Common myeloid progenitor, CD34-positive (primary cell): Measurements from ENCODE around the gene GABARAP.
A peak's percentile ranks its signal among the peaks of the same experiment; 100 is the strongest.

Experiments used
- CTCF ChIA-PET: fragments of 350-600 bp; sonication (Branson Sonifier 250); formaldehyde crosslinking; loops from one replicate; lab custom pipeline; 2021; ENCODE audit warnings: antibody characterized with exemption; lab: Charles Lee
- POLR2A ChIA-PET: fragments of 350-600 bp; sonication (Branson Sonifier 250); formaldehyde crosslinking; loops from one replicate; lab custom pipeline; 2021; ENCODE audit warnings: antibody characterized with exemption; lab: Charles Lee
- DNase-seq, 3 donors: peaks; one replicate each; pipeline versions ENCODE4 v3.0.0 to v3.0.0-alpha.2; 2013
- H3K27ac ChIP-seq, 2 experiments: 1 replicate in 1 of 2; 2 replicates in 1 of 2; pipeline ENCODE4 v1.7.0; 2013; ENCODE audit warnings: inconsistent platforms in 2 of 2, low read length in 2 of 2, mild to moderate bottlenecking in 2 of 2, low read depth in 1 of 2, moderate library complexity in 1 of 2; ENCODE audit not compliant: severe bottlenecking in 2 of 2, insufficient read depth in 1 of 2, poor library complexity in 1 of 2
- H3K27me3 ChIP-seq, 5 experiments: replicated peaks in 2 of 5; 1 replicate in 3 of 5; 2 replicates in 2 of 5; pipeline versions ENCODE4 v1.6.1 to v1.7.0; 2013; ENCODE audit warnings: low read length in 4 of 5, mild to moderate bottlenecking in 2 of 5, moderate library complexity in 2 of 5, inconsistent platforms in 1 of 5; ENCODE audit not compliant: insufficient read depth in 5 of 5, control insufficient read depth in 4 of 5
- H3K36me3 ChIP-seq, 4 experiments: 1 replicate in 2 of 4; 2 replicates in 2 of 4; pipeline versions ENCODE4 v1.6.1 to v1.7.0; 2013; ENCODE audit warnings: low read length in 3 of 4, control low read depth in 1 of 4, mild to moderate bottlenecking in 1 of 4; ENCODE audit not compliant: control insufficient read depth in 4 of 4, insufficient read depth in 4 of 4
- H3K4me1 ChIP-seq, 4 experiments: 1 replicate in 3 of 4; 2 replicates in 1 of 4; pipeline versions ENCODE4 v1.6.1 to v1.7.1; 2013; ENCODE audit warnings: low read length in 3 of 4, mild to moderate bottlenecking in 3 of 4, control low read depth in 1 of 4, inconsistent platforms in 1 of 4, moderate library complexity in 1 of 4; ENCODE audit not compliant: control insufficient read depth in 4 of 4, insufficient read depth in 4 of 4; ENCODE audit errors: control extremely low read depth in 1 of 4
- H3K4me3 ChIP-seq, 7 experiments: 1 replicate in 4 of 7; 2 replicates in 3 of 7; pipeline versions ENCODE4 v1.5.1 to v1.7.0; 2013; ENCODE audit warnings: mild to moderate bottlenecking in 7 of 7, low read length in 6 of 7, moderate library complexity in 6 of 7, inconsistent platforms in 2 of 7, low read depth in 2 of 7, control low read depth in 1 of 7; ENCODE audit not compliant: insufficient read depth in 4 of 7, control insufficient read depth in 1 of 7; ENCODE audit errors: extremely low read depth in 1 of 7
- H3K9me3 ChIP-seq, 5 experiments: 1 replicate in 4 of 5; 2 replicates in 1 of 5; pipeline versions ENCODE4 v1.6.1 to v1.7.1; 2013; ENCODE audit warnings: low read length in 4 of 5, mild to moderate bottlenecking in 2 of 5, inconsistent platforms in 1 of 5, low read depth in 1 of 5, moderate library complexity in 1 of 5; ENCODE audit not compliant: control insufficient read depth in 4 of 5, insufficient read depth in 2 of 5; ENCODE audit errors: control extremely low read depth in 1 of 5
- WGBS: methylation state at CpG from one replicate; pipeline ENCODE4 v1.1.5; 2013; ENCODE audit not compliant: insufficient coverage; 5-methylcytosine and 5-hydroxymethylcytosine counted together

GABARAP gene

GRCh38 chr17:7204336-7204735 lies 37.9 kb downstream of the GABARAP start:
- no peaks in the 10 kb centered on the region for H3K9me3 ChIP-seq
- ChIA-PET POLR2A (no interaction called here), CTCF (no interaction called here)
- peaks cover 6 to 28% (median 18%) of the 10 kb centered on the region in 4 experiments for H3K36me3 ChIP-seq
- H3K27ac ChIP-seq, result peak overlapping the region in 1 of 2 experiments; percentile 77
- 90% methylated on average over 6 of the region's 15 CpGs for WGBS
- no peaks in the 10 kb centered on the region for H3K27me3 ChIP-seq
- H3K4me3 ChIP-seq, result peak overlapping the region in 4 of 7 experiments; percentile 50 to 78 (median 61)
- H3K4me1 ChIP-seq, result peaks cover 0 to 17% (median 11%) of the 10 kb centered on the region in 4 experiments
- DNase-seq, result peak in 1 of 3 donors; percentile 31

DNA sequence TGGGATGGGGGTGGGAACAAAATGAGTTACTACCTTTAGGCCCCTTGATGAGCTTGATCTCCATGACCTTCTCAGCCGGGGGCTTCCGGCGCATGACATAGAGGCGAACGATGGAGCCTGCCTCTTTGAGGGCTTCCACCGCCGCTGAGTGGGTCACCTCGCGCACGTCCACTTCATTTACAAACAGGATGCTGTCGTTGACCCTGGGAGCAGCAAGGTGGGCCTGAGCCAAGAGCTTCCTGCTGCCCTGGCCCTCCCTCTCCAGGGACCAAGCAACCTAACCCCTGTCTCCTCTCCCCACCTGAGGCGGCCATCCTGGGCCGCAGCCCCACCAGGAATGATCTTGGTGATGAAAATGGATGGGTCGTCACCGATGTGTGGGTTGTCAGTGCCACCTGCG lies 38.9 kb downstream of the GABARAP start:
- no peak overlapping the region for H3K27ac ChIP-seq
- H3K27me3 ChIP-seq, result no peaks in the 10 kb centered on the region
- peaks cover 0 to 17% (median 11%) of the 10 kb centered on the region in 4 experiments for H3K4me1 ChIP-seq
- no peaks in the 10 kb centered on the region for H3K9me3 ChIP-seq
- H3K36me3 ChIP-seq, result peaks cover 6 to 28% (median 18%) of the 10 kb centered on the region in 4 experiments
- ChIA-PET CTCF (interaction anchor here (0.9 kb wide), 1 partner anchor 10 kb away, joined by 3 read pairs; no protein-coding TSS in a partner anchor), POLR2A (no interaction called here)
- 98% methylated on average over 10 of the region's 16 CpGs for WGBS
- no peak for DNase-seq
- no peak overlapping the region for H3K4me3 ChIP-seq

DNA sequence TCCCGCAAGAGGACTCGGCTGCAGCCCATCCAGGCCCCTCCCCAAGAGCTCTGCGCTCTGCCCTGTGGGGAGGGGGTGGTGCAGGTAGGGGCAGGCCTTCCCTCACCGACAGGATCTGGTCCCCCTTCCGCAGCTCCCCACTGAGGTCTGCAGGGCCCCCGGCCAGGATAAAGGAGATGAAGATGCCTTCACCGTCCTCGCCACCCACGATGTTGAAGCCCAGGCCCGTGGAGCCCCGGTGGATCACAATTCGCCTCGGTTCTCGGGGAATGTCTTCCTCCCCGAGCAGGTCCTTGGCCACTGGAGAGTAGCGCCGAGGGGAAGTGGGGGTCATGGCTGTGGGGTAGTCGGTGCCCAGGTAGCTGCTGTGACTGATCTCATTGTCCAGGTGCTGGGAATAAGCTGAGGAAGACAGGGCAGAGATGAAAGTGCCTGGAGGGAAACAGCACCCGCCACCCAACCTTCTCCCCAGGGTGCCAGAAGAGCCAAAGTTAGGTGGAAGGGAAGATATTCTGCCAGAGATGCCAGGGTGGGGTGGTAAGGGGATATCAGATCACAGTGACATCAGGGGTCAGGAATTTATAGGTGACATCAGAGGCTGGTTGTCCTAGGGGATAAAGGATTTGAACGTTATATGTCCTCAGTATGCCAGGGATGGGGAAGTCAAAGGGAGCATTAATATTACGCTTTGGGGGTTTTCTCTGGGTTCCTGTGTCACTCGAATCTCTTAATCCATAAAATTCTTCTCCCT lies 45.4 kb downstream of the GABARAP start:
- Histone ChIP-seq H3K27me3 (no peaks in the 10 kb centered on the region), H3K9me3 (no peaks in the 10 kb centered on the region), H3K4me1 (no peaks in the 10 kb centered on the region), H3K36me3 (peaks cover 9 to 62% (median 46%) of the 10 kb centered on the region in 4 experiments), H3K27ac (no peak overlapping the region), H3K4me3 (no peak overlapping the region)
- POLR2A ChIA-PET, result no interaction called here
- CTCF ChIA-PET, result interaction anchor here (2.0 kb wide), 1 partner anchor 11 kb away, joined by 6 read pairs; no protein-coding TSS in a partner anchor
- WGBS, result 97% methylated on average over 15 of the region's 22 CpGs
- no peak for DNase-seq

DNA sequence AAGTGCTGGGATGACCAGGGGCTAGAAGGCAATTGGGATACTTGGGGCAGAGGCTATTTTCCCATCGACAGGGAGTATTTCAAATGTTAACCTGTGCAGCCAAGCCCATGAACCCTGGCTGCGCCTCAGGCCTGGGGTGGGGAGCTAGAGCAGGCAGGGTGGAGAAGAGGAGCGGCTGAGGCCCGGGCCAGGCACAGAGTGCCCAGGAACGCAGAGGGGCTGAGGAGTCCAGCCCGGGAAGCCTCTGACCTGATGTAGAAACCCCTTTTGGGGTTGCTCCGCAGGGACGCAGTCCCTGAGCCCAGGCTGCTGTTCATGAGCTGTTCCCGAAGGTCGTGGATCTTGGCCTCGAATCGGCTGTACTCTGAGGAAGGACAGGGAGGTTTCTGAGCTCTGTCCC lies 46.3 kb downstream of the GABARAP start:
- DNase-seq, result no peak
- H3K36me3 ChIP-seq, result peaks cover 9 to 63% (median 46%) of the 10 kb centered on the region in 4 experiments
- no peaks in the 10 kb centered on the region for H3K4me1 ChIP-seq
- H3K4me3 ChIP-seq, result no peak overlapping the region
- CTCF ChIA-PET, result interaction anchor here (2.0 kb wide), 1 partner anchor 10 kb away, joined by 6 read pairs; no protein-coding TSS in a partner anchor
- 98% methylated on average over 11 of the region's 12 CpGs for WGBS
- no peaks in the 10 kb centered on the region for H3K27me3 ChIP-seq
- H3K27ac ChIP-seq, result no peak overlapping the region
- no peaks in the 10 kb centered on the region for H3K9me3 ChIP-seq
- POLR2A ChIA-PET, result no interaction called here

DNA sequence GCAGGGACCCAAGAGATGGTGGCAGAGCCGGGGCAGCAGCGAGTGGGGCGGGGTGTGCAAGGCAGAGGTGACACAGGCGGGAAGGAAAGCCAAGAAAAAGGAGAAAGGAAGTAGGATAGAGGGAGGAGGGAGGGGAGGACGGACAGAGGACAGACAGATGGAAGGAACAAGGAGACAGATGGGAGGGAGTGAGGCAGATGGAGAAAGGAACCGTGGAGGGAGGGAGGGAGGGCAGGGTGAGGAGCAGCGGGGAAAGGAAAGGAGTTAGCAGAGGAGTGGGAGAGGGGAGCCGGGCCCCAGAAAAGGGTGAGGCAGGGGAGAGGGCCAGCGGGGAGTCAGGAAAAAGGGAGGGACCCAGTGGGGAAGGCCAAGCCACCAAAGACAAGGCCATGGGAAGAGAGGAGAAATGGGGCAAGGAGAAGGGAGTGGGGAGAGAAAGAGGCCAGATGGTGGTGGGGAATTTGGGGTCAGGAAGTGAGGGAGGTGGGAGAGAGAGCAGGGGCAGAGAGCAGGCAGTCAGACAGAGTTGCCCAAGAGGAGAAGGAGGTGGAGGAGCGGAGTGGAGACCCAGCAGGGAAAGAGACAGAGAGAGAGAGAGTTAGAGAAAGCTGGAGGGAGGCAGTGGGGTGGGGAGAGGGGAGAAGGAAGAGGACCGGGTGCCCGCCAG lies 49.8 kb downstream of the GABARAP start:
- no peaks in the 10 kb centered on the region for H3K4me1 ChIP-seq
- H3K36me3 ChIP-seq, result peaks cover 8 to 67% (median 46%) of the 10 kb centered on the region in 4 experiments
- DNase-seq, result no peak
- WGBS, result 96% methylated on average over 11 of the region's 12 CpGs
- H3K27ac ChIP-seq, result no peak overlapping the region
- H3K4me3 ChIP-seq, result no peak overlapping the region
- CTCF ChIA-PET, result no interaction called here
- no peaks in the 10 kb centered on the region for H3K27me3 ChIP-seq
- POLR2A ChIA-PET, result no interaction called here
- no peaks in the 10 kb centered on the region for H3K9me3 ChIP-seq

DNA sequence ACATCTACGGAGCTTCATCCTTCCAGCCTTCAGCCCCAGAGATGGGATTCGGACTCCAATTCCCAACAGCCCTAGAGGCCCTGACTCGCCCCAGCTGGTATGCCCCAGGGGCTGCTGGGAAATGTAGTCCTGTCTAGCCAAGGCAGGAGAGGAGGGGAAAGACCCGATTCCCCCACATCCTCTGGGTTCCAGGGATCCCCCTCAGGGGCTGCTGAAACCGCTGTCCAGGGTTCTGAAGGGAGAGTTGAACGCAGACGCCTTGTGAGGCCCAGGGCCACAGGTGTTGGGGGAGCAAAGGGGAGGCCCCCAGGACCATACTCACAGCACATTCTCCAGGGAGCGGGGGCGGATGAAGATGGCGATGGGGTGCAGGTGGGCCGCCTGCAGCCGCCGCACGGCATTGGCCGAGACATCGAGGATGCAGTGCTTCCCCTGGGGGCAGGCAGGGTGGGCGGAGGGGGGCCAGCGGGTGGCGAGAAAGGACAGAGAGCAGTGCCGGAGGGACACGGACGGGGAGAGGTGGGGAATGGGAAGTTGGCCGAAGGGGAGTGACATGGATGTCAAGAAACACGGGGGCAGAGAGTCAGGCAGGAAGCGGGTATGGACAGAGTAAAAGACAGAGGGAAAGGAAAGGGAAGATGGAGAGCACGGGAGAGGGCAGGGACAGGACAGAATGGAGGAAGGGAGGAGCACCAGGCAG lies 50.5 kb downstream of the GABARAP start:
- Histone ChIP-seq H3K4me3 (no peak overlapping the region), H3K36me3 (peaks cover 4 to 62% (median 40%) of the 10 kb centered on the region in 4 experiments), H3K4me1 (no peaks in the 10 kb centered on the region), H3K27me3 (no peaks in the 10 kb centered on the region), H3K9me3 (no peaks in the 10 kb centered on the region), H3K27ac (no peak overlapping the region)
- WGBS, result 93% methylated on average over 24 of the region's 26 CpGs
- ChIA-PET POLR2A (no interaction called here), CTCF (no interaction called here)
- DNase-seq, result peak in 2 of 3 donors; percentile 33 to 39
